Measurements from ENCODE around the gene TBX2.

Gene TBX2

GRCh38 chr17:61368049-61368831, 31.4 kb upstream of the TBX2 start:
- no peak for DNase-seq (ENCODE audit: low read depth)
- H3K4me3 ChIP-seq (ENCODE audit: low read depth, low read length) = no peak overlapping the region

- no peak overlapping the region for H3K4me3 ChIP-seq (ENCODE audit: low read depth, low read length)
- no peak for DNase-seq (ENCODE audit: low read depth)
Measured at GRCh38 chr17:61368832-61369450, 30.7 kb upstream of the TBX2 start.

- DNase-seq (ENCODE audit: low read depth) = no peak
- no peak overlapping the region for H3K4me3 ChIP-seq (ENCODE audit: low read depth, low read length)
Measured at GRCh38 chr17:61369751-61370150, 29.9 kb upstream of the TBX2 start.

- no peak for DNase-seq (ENCODE audit: low read depth)
- no peak overlapping the region for H3K4me3 ChIP-seq (ENCODE audit: low read depth, low read length)
Measured at GRCh38 chr17:61371179-61371578, 28.5 kb upstream of the TBX2 start.

GRCh38 chr17:61371606-61372005, 28.0 kb upstream of the TBX2 start:
- no peak for DNase-seq (ENCODE audit: low read depth)
- H3K4me3 ChIP-seq (ENCODE audit: low read depth, low read length) = no peak overlapping the region

GRCh38 chr17:61372436-61372835, 27.2 kb upstream of the TBX2 start:
- no peak for DNase-seq (ENCODE audit: low read depth)
- H3K4me3 ChIP-seq (ENCODE audit: low read depth, low read length) = no peak overlapping the region

- DNase-seq (ENCODE audit: low read depth) = no peak
- no peak overlapping the region for H3K4me3 ChIP-seq (ENCODE audit: low read depth, low read length)
Measured at GRCh38 chr17:61376931-61377838, 22.5 kb upstream of the TBX2 start.

GRCh38 chr17:61378658-61379456, 20.8 kb upstream of the TBX2 start:
- no peak for DNase-seq (ENCODE audit: low read depth)

GRCh38 chr17:61379457-61380216, 20.0 kb upstream of the TBX2 start:
- no peak for DNase-seq (ENCODE audit: low read depth)
- H3K4me3 ChIP-seq (ENCODE audit: low read depth, low read length) = no peak overlapping the region

More at GRCh38 chr17:61378658-61379456, 20.8 kb upstream of the TBX2 start:
- no peak overlapping the region for H3K4me3 ChIP-seq (ENCODE audit: low read depth, low read length)

GRCh38 chr17:61380217-61380835, 19.3 kb upstream of the TBX2 start:
- DNase-seq (ENCODE audit: low read depth) = no peak
- no peak overlapping the region for H3K4me3 ChIP-seq (ENCODE audit: low read depth, low read length)

GRCh38 chr17:61380836-61381525, 18.7 kb upstream of the TBX2 start:
- H3K4me3 ChIP-seq (ENCODE audit: low read depth, low read length) = no peak overlapping the region
- DNase-seq (ENCODE audit: low read depth) = no peak

GRCh38 chr17:61381537-61381936, 18.1 kb upstream of the TBX2 start:
- DNase-seq (ENCODE audit: low read depth) = no peak
- H3K4me3 ChIP-seq (ENCODE audit: low read depth, low read length) = no peak overlapping the region

GRCh38 chr17:61382796-61383688, 16.6 kb upstream of the TBX2 start:
- no peak for DNase-seq (ENCODE audit: low read depth)
- H3K4me3 ChIP-seq (ENCODE audit: low read depth, low read length) = no peak overlapping the region

GRCh38 chr17:61383689-61384201, 15.9 kb upstream of the TBX2 start:
- H3K4me3 ChIP-seq (ENCODE audit: low read depth, low read length) = no peak overlapping the region
- DNase-seq (ENCODE audit: low read depth) = no peak

- H3K4me3 ChIP-seq (ENCODE audit: low read depth, low read length) = no peak overlapping the region
Measured at GRCh38 chr17:61384354-61384691, 15.3 kb upstream of the TBX2 start.

GRCh38 chr17:61384692-61385576, 14.7 kb upstream of the TBX2 start:
- H3K4me3 ChIP-seq (ENCODE audit: low read depth, low read length) = no peak overlapping the region
- DNase-seq (ENCODE audit: low read depth) = no peak

More at GRCh38 chr17:61384354-61384691, 15.3 kb upstream of the TBX2 start:
- no peak for DNase-seq (ENCODE audit: low read depth)

Data from skeletal muscle cell (primary cell).